Measurements from ENCODE around the gene FAM131A. TPM values are rescaled to one million over a fixed set of nuclear protein-coding genes. Genes with fewer than 3 reads are reported as not detected.
A peak's percentile ranks its signal among the peaks of the same experiment; 100 is the strongest.

Gene FAM131A
- total and polyA plus RNA-seq, 10 of the 15 experiments (the other 5 are each of a cell fraction or from before 2014, with no cell fraction given): 0.31 to 4.5 (median 1.5) TPM

DNA sequence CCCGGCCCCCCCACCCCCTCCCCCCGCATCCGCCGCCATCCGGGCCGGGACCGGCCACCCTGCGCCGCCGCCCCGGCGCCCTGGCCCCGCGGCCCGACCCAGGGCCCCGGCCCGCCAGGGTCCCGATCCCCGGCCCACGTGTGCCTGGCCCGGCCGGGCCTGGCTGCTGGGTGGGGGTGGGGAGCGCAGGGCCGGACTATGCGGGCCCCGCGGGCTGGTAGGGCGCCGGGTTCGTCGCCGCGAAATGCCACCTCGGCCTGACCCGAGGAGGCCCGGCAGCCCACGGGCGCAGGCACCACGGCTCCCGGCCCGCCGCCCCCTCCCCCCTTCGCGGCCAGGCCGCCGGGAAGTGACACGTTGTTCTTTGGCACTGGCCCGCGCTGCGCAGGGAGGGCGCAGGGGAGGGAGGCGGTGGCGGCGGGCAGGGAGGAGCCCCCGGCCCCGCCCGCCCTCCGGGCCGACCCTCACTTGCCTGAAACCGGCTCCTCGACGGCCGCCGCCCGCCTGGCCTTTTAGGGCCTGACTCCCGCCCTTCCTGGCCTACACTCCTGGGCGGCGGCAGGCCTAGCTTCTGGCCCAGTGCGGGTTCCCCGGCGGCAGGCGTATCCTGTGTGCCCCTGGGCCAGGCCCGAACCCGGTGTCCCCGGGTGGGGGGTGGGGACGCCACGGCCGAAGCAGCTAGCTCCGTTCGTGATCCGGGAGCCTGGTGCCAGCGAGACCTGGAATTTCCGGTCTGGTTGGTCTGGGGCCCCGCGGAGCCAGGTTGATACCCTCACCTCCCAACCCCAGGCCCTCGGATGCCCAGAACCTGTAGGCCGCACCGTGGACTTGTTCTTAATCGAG, 22.5 kb upstream of the FAM131A start (continued):
- peak; percentile 81 for TF ChIP-seq GATAD2B (conservative IDR thresholded peaks at IDR 0.05; ENCODE audit: low read depth)
- no peak for TF ChIP-seq EP300 (IDR thresholded peaks at IDR 0.05; ENCODE audit: borderline replicate concordance in 1 of 2, control insufficient read depth in 1 of 2, low read depth in 2 of 2, low read length in 2 of 2)
- TF ChIP-seq, protein P1, sequence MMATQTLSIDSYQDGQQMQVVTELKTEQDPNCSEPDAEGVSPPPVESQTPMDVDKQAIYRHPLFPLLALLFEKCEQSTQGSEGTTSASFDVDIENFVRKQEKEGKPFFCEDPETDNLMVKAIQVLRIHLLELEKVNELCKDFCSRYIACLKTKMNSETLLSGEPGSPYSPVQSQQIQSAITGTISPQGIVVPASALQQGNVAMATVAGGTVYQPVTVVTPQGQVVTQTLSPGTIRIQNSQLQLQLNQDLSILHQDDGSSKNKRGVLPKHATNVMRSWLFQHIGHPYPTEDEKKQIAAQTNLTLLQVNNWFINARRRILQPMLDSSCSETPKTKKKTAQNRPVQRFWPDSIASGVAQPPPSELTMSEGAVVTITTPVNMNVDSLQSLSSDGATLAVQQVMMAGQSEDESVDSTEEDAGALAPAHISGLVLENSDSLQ (IDR thresholded peaks at IDR 0.05): no peak
- TF ChIP-seq USF1 (IDR thresholded peaks at IDR 0.05; ENCODE audit: borderline replicate concordance, extremely low read length, insufficient read depth, low read depth, low read length): no peak
- TF ChIP-seq, protein P2, sequence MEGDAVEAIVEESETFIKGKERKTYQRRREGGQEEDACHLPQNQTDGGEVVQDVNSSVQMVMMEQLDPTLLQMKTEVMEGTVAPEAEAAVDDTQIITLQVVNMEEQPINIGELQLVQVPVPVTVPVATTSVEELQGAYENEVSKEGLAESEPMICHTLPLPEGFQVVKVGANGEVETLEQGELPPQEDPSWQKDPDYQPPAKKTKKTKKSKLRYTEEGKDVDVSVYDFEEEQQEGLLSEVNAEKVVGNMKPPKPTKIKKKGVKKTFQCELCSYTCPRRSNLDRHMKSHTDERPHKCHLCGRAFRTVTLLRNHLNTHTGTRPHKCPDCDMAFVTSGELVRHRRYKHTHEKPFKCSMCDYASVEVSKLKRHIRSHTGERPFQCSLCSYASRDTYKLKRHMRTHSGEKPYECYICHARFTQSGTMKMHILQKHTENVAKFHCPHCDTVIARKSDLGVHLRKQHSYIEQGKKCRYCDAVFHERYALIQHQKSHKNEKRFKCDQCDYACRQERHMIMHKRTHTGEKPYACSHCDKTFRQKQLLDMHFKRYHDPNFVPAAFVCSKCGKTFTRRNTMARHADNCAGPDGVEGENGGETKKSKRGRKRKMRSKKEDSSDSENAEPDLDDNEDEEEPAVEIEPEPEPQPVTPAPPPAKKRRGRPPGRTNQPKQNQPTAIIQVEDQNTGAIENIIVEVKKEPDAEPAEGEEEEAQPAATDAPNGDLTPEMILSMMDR (IDR thresholded peaks at IDR 0.05 in 2 of 3, conservative IDR thresholded peaks at IDR 0.05 in 1 of 3; ENCODE audit: control insufficient read depth in 2 of 3, extremely low read depth in 1 of 3, insufficient read depth in 1 of 3, low read depth in 3 of 3, low read length in 3 of 3): no peak
- no peak for TF ChIP-seq EED (IDR thresholded peaks at IDR 0.05; ENCODE audit: low read depth)
- TF ChIP-seq YY1 (IDR thresholded peaks at IDR 0.05; ENCODE audit: low read depth, low read length): peak; percentile 44; the same call in 1 of the 2 replicates
- no peak for TF ChIP-seq WRNIP1 (IDR thresholded peaks at IDR 0.05; ENCODE audit: borderline replicate concordance, low read depth, low read length)
- peak; percentile 83; the same call in 1 of the 2 replicates for TF ChIP-seq POLR2A (IDR thresholded peaks at IDR 0.05; ENCODE audit: low read depth, low read length)
- TF ChIP-seq, protein P3, sequence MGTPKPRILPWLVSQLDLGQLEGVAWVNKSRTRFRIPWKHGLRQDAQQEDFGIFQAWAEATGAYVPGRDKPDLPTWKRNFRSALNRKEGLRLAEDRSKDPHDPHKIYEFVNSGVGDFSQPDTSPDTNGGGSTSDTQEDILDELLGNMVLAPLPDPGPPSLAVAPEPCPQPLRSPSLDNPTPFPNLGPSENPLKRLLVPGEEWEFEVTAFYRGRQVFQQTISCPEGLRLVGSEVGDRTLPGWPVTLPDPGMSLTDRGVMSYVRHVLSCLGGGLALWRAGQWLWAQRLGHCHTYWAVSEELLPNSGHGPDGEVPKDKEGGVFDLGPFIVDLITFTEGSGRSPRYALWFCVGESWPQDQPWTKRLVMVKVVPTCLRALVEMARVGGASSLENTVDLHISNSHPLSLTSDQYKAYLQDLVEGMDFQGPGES (IDR thresholded peaks at IDR 0.05): no peak
- TF ChIP-seq SMAD5 (IDR thresholded peaks at IDR 0.05; ENCODE audit: low read depth): no peak
- no peak for TF ChIP-seq RAD21 (IDR thresholded peaks at IDR 0.05; ENCODE audit: insufficient read depth, low read depth, low read length)
- no peak for TF ChIP-seq EGR1 (IDR thresholded peaks at IDR 0.05; ENCODE audit: borderline replicate concordance in 1 of 2, low read depth in 2 of 2, low read length in 2 of 2)
- TF ChIP-seq MTA3 (IDR thresholded peaks at IDR 0.05; ENCODE audit: borderline replicate concordance, low read length): no peak
- TF ChIP-seq JUNB (IDR thresholded peaks at IDR 0.05): no peak
- TF ChIP-seq, protein P4, sequence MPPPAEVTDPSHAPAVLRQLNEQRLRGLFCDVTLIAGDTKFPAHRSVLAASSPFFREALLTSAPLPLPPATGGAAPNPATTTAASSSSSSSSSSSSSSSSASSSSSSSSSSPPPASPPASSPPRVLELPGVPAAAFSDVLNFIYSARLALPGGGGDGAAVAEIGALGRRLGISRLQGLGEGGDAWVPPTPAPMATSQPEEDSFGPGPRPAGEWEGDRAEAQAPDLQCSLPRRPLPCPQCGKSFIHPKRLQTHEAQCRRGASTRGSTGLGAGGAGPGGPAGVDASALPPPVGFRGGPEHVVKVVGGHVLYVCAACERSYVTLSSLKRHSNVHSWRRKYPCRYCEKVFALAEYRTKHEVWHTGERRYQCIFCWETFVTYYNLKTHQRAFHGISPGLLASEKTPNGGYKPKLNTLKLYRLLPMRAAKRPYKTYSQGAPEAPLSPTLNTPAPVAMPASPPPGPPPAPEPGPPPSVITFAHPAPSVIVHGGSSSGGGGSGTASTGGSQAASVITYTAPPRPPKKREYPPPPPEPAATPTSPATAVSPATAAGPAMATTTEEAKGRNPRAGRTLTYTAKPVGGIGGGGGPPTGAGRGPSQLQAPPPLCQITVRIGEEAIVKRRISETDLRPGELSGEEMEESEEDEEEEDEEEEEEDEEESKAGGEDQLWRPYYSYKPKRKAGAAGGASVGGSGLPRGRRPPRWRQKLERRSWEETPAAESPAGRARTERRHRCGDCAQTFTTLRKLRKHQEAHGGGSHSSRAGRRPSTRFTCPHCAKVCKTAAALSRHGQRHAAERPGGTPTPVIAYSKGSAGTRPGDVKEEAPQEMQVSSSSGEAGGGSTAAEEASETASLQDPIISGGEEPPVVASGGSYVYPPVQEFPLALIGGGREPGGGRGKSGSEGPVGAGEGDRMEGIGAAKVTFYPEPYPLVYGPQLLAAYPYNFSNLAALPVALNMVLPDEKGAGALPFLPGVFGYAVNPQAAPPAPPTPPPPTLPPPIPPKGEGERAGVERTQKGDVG (CRISPR knock-in tag; IDR thresholded peaks at IDR 0.05): no peak
- TF ChIP-seq DPF2 (IDR thresholded peaks at IDR 0.05): peak; percentile 70; the same call in 1 of the 2 replicates
